ENCODE results near the gene CRB2.

The CRB2 gene

DNA sequence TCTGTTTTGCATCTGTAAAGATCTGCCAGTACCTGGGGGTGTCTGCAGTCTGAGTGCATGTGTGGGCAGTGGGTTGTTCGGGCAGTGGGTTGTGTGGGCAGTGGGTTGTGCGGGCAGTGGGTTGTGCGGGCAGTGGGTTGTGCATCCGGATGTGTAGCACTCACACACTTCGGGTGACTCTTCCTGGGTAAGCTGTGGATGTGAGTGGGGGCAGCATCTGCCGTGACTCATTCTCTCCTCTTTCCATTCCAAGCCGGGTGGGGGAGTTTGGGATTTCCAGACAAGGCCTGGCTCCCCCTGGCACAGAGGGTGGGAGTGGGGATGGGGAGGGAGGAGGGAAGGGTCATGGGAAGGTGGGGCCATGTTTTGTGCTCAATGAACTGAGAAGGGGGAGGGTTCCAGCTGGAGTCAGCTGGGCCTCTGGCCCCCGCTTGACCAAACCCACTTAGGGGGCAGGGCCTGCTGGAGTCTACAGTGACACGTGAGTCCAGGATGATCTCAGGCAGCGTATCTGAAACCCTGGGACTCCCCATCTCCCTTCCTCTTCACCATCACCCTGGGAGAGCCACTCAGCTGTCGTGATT, 8.3 kb downstream of the CRB2 start:
- no peak for DNase-seq (ENCODE audit: low read depth, low spot score)

DNA sequence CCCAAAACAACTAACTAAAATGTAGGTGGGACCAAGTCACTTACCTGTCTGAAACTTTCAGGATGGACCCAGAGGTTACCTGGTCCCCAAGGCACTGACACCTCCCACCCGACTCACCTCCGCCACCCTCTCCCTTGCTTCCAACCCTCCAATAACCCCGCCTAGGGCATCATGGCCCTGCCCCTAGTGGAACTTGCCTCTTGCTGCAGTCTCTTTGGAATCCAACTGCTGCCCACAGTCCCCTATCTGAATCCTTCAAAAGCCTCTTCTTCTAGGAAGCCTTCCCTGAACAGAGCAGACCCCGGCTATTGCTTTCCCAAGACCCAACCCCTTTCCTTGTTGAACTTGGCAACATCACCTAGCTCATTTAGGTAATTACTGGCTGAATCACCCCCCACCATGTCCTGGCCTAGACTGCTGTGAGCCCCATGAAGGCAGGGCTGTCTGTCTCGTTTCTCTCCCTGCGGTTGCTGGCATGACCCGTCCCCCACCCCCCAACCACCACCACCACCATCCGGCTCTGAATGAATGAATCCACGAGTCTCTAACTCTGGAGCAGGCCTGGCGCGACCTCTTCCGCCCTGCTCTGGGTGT, 9.4 kb downstream of the CRB2 start:
- DNase-seq (ENCODE audit: low read depth, low spot score), result no peak

DNA sequence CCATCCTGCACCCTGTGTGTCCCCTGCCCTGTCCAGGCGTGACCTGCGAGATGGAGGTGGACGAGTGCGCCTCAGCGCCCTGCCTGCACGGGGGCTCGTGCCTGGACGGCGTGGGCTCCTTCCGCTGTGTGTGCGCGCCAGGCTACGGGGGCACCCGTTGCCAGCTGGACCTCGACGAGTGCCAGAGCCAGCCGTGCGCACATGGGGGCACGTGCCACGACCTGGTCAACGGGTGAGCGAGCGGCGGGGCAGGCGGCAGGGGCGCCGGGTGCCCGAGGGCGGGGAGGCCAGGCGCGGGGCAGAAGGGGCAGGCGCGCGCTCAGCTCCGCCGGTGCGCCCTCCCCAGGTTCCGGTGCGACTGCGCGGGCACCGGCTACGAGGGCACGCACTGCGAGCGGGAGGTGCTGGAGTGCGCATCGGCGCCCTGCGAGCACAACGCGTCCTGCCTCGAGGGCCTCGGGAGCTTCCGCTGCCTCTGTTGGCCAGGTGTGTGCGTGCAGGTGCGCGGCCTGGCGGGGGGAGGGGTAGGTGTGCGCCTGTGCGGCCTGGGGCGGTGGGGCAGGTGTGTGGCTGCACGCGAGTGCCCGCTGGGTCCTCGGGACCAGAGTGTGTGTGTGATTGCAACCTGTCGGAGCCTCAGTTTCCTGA, 10.0 kb downstream of the CRB2 start:
- DNase-seq (ENCODE audit: low read depth, low spot score), result no peak

- DNase-seq (ENCODE audit: low read depth, low spot score), result no peak
Measured at GRCh38 chr9:123368023-123368422, 12.0 kb downstream of the CRB2 start.

DNA sequence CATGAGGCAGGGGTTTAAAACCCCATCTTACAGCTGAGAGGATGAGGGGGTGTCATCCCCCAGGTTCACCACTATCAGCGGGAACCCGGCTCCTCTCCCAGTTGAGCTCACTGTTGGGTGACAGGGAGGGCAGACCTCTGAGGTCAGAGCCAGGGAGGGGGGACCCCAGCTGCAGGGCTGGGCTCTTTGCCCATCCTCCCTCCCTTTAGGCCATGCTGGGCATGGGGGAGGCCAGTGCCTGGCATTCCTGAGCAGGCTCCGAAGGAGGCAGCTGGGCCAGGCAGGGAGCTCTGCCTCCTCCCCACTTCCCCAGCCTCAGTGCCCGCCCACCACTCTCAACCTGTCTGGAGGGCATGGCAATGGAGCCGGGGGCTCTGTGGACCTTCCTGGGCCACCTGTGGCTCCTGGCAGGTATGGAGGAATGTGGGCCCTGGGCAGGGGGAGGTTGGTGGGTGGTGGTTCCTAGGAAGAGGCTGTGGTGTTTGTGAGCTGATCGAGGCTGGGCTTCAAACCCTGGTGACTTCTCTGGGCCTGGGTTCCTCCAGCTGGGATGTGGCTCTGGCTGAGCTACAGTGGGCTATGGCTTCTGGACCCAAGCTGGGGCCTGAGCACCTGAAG, 12.6 kb downstream of the CRB2 start:
- DNase-seq (ENCODE audit: low read depth, low spot score), result no peak

- DNase-seq (ENCODE audit: low read depth, low spot score), result no peak
Measured at GRCh38 chr9:123369296-123369695, 13.3 kb downstream of the CRB2 start.

- no peak for DNase-seq (ENCODE audit: low read depth, low spot score)
Measured at GRCh38 chr9:123370108-123370507, 14.1 kb downstream of the CRB2 start.

DNA sequence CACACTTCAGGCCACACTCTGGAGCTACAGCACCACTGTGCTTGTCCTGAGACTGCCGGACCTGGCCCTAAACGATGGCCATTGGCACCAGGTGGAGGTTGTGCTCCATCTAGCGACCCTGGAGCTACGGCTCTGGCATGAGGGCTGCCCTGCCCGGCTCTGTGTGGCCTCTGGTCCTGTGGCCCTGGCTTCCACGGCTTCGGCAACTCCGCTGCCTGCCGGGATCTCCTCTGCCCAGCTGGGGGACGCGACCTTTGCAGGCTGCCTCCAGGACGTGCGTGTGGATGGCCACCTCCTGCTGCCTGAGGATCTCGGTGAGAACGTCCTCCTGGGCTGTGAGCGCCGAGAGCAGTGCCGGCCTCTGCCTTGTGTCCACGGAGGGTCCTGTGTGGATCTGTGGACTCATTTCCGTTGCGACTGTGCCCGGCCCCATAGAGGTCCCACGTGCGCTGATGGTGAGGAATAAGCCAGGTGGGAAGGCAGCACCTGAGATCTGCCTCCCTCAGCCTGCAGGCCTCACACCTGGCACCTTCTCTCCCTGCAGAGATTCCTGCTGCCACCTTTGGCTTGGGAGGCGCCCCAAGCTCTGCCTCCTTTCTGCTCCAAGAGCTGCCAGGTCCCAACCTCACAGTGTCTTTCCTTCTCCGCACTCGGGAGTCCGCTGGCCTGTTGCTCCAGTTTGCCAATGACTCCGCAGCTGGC, 14.7 kb downstream of the CRB2 start:
- DNase-seq (ENCODE audit: low read depth, low spot score), result no peak

GRCh38 chr9:123371228-123371584, 15.2 kb downstream of the CRB2 start:
- no peak for DNase-seq (ENCODE audit: low read depth, low spot score)

GRCh38 chr9:123371805-123372590, 16.0 kb downstream of the CRB2 start:
- no peak for DNase-seq (ENCODE audit: low read depth, low spot score)

DNA sequence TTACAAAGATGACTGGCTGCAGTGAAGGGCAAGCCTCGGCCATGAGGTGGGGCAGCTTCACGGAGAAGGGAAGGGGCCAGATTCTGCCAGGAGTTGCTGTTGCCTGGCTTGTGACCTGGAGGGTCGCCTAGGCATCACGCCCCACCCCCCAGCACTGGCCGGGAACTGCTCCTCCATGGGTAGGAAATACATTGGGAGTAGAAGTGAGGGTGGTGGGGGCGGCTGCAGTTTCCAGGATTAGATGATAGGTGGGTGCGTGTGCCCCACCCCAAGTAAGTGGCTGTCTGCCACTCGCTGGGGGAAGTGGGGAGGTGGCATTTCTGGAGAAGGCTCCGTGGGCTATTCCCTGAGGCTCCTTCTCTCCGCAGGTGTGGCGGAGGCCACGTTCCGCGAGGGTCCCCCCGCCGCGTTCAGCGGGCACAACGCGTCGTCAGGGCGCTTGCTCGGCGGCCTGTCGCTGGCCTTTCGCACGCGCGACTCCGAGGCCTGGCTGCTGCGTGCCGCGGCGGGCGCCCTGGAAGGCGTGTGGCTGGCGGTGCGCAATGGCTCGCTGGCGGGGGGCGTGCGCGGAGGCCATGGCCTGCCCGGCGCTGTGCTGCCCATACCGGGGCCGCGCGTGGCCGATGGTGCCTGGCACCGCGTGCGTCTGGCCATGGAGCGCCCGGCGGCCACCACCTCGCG, 16.9 kb downstream of the CRB2 start:
- DNase-seq (ENCODE audit: low read depth, low spot score), result no peak

GRCh38 chr9:123373447-123373923, 17.5 kb downstream of the CRB2 start:
- no peak for DNase-seq (ENCODE audit: low read depth, low spot score)

GRCh38 chr9:123373946-123374345, 17.9 kb downstream of the CRB2 start:
- DNase-seq (ENCODE audit: low read depth, low spot score), result no peak

DNA sequence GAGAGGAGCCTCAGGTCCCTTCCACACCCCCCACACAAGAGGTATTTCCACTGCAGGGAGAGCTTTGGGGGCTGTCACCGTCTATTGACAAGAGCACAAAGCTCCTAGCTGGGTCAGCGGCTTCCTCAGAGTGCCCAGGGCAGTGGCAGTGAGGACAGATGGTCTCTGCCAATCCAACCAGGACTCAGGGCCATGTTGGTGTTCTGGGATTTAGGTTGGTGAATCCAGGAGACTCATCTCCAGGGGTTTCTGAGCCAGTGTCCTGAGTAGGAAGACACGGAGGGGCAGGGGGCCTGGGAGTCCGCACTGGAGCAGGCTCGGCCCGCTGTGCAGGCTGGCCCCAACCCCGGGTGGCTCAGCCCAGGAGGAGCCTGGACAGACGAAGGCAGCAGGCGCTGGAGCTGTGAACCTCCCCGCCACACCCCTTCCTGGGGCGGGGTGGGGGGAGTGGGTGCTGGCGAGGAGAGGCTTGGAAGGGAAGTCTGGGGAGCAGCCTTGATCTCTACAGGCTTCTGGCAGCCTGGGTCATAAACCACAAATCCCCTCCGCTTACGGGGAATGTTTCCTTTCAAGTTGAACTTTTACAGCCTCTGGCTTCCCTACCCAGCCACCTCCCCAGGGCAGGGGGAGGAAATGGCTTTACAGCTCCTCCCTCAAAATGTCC, 19.6 kb downstream of the CRB2 start:
- no peak for DNase-seq (ENCODE audit: low read depth, low spot score)

- no peak for DNase-seq (ENCODE audit: low read depth, low spot score)
Measured at GRCh38 chr9:123376218-123377071, 20.4 kb downstream of the CRB2 start.

DNA sequence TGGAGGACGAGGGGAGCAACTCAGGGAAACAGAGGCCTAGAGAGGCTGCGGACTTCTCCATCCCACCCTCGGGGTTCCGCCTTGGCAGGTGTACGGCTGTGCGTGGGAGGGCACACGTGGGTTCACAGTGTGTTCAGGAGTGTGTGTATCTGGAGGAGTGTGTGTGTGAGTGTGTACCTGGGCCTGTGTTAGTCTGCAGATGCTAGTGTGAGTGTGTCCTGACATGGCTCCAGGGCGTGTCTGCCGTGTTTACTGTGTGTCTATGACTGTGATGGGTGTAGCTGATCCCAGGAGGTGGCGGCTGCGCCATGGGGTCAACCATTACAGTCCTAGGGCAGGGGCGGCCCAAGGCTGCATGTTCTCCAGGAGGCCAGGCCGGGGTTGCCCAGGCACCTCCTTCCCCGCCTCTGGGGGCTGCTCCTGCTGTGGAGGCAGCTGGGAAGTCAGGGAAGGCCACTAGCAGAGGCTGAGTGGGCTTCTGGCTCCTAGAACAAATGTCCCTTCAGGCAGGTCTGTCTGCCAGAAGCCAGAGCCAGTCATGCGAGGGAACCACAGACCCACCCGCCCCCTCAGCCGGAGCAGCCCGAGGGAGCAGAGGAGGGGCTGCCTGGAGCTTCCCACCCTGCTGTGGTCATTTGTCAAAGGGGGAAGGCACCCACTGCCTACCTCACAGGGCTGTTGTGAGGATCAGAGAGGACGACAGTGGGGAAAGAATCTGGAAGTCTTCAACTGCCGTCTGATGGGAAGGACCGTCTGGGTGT, 21.4 kb downstream of the CRB2 start:
- DNase-seq (ENCODE audit: low read depth, low spot score), result no peak

- DNase-seq (ENCODE audit: low read depth, low spot score), result no peak
Measured at GRCh38 chr9:123378025-123378424, 22.0 kb downstream of the CRB2 start.

DNA sequence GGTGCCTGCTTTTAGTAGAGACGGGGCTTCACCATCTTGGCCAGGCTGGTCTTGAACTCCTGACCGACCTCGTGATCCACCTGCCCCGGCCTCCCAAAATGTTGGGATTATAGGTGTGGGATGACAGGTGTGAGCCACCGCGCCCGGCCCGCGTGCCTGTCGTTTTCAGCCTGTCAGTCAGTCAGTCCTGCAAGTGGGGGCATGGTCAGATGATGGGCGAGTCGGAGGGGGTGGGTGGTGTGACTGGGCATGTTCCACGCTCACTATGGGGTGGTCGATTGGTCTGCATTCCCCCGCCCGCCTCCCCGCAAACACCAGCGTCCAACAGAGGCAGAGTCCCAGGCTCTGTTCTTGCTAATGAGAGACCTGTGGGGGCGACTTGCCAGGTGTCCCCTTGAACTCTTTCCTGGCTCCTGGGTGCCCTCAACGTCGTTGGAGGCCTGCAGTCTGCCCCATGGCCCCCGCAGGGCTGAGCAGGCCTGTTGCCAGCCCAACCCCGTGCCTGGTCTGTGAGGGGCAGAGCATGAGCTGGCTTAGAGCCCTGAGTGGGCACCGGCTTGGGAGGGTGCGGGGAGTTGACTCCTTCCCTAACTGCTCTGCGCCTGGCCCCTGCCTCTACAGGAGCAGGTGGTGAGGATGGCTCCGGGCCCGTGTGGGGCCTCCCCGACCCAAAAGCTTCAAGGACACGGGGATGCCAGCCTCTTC, 23.1 kb downstream of the CRB2 start:
- DNase-seq (ENCODE audit: low read depth, low spot score), result no peak

Data from iPS DF 19.7 (cell line).